HepG2 (cell line): ENCODE results near the gene BBOF1. TPM values are rescaled to one million over a fixed set of nuclear protein-coding genes. Genes with fewer than 3 reads are reported as not detected.

Experiments
- CBFB ChIP-seq: sonication (generic); formaldehyde crosslinking; IDR thresholded peaks from 2 replicates; pipeline ENCODE4 v1.4.0; 2020; ENCODE audit warnings: missing genetic modification reagents
- FOXA3 ChIP-seq: IDR thresholded peaks from 2 replicates; pipeline ENCODE4 v1.6.1; 2016; ENCODE audit warnings: missing genetic modification reagents, missing compliant biosample characterization
- GATA4 ChIP-seq: sonication (generic); IDR thresholded peaks from 2 replicates; pipeline ENCODE4 v1.6.1; 2016; ENCODE audit warnings: antibody characterized with exemption, low read depth, borderline replicate concordance
- HES4 ChIP-seq: sonication (generic); formaldehyde crosslinking; IDR thresholded peaks from 2 replicates; pipeline ENCODE4 v1.9.0; 2021; ENCODE audit warnings: mild to moderate bottlenecking, missing genetic modification reagents, borderline replicate concordance
- HNRNPLL ChIP-seq: fragments of 200-400 bp; formaldehyde crosslinking; IDR thresholded peaks from 2 replicates; pipeline ENCODE4 v1.6.1; 2017; ENCODE audit warnings: mild to moderate bottlenecking, low read depth, low read length; ENCODE audit not compliant: poor library complexity, severe bottlenecking
- KDM3A ChIP-seq: IDR thresholded peaks from 2 replicates; pipeline ENCODE4 v1.6.1; 2018; ENCODE audit warnings: low read depth, missing compliant biosample characterization
- KIAA2018 ChIP-seq: sonication (generic); formaldehyde crosslinking; IDR thresholded peaks from 2 replicates; pipeline ENCODE4 v1.5.0; 2020; ENCODE audit warnings: mild to moderate bottlenecking, missing genetic modification reagents, borderline replicate concordance
- MAZ ChIP-seq, 2 experiments: sonication (generic) in 1 of 2; formaldehyde crosslinking in 1 of 2; IDR thresholded peaks; 2 replicates each; pipeline versions ENCODE4 v1.5.0 to v1.6.1; 2012 to 2020; ENCODE audit warnings: low read depth in 2 of 2, mild to moderate bottlenecking in 2 of 2, borderline replicate concordance in 1 of 2, improper control_type of control experiment in 1 of 2, low read length in 1 of 2, missing genetic modification reagents in 1 of 2, moderate library complexity in 1 of 2
- MTF2 ChIP-seq: sonication (generic); formaldehyde crosslinking; IDR thresholded peaks from 2 replicates; pipeline ENCODE4 v1.5.0; 2020; ENCODE audit warnings: missing genetic modification reagents, borderline replicate concordance
- PCBP2 ChIP-seq: fragments of 200-400 bp; formaldehyde crosslinking; optimal IDR thresholded peaks from 2 replicates; pipeline ENCODE3; 2018; ENCODE audit warnings: low read length, low read depth; ENCODE audit not compliant: poor library complexity, severe bottlenecking
- RBM39 ChIP-seq: fragments of 200-400 bp; formaldehyde crosslinking; IDR thresholded peaks from one replicate; pipeline ENCODE4 v1.6.1; 2018; ENCODE audit warnings: antibody characterized with exemption, mild to moderate bottlenecking, low read depth, low read length; ENCODE audit not compliant: poor library complexity, severe bottlenecking
- SRSF9 ChIP-seq: fragments of 200-400 bp; formaldehyde crosslinking; IDR thresholded peaks from 2 replicates; pipeline ENCODE4 v1.6.1; 2018; ENCODE audit warnings: borderline replicate concordance, mild to moderate bottlenecking, low read depth, low read length; ENCODE audit not compliant: insufficient read depth, poor library complexity, severe bottlenecking
- TEAD3 ChIP-seq: optimal IDR thresholded peaks from 2 replicates; pipeline ENCODE3; 2016; ENCODE audit warnings: borderline replicate concordance
- THRA ChIP-seq: sonication (generic); formaldehyde crosslinking; IDR thresholded peaks from 2 replicates; pipeline ENCODE4 v1.4.0; 2020; ENCODE audit warnings: missing genetic modification reagents, borderline replicate concordance
- TOPORS ChIP-seq: sonication (generic); formaldehyde crosslinking; IDR thresholded peaks from 2 replicates; pipeline ENCODE4 v1.8.0; 2023; ENCODE audit warnings: mild to moderate bottlenecking, missing genetic modification reagents
- TRIM22 ChIP-seq: fragments of 450-650 bp; IDR thresholded peaks from 2 replicates; pipeline ENCODE4 v1.6.1; 2017
- ZNF549 ChIP-seq: sonication (generic); formaldehyde crosslinking; IDR thresholded peaks from 2 replicates; pipeline ENCODE4 v1.5.0; 2020; ENCODE audit warnings: missing genetic modification reagents
- ZNF839 ChIP-seq: sonication (generic); formaldehyde crosslinking; IDR thresholded peaks from 2 replicates; pipeline ENCODE4 v1.4.0; 2020; ENCODE audit warnings: missing genetic modification reagents, mild to moderate bottlenecking, borderline replicate concordance
- polyA plus RNA-seq, 8 experiments: library from polyadenylated mRNA; depleted of rRNA in 3 of 8; stranded (reverse) in 7 of 8; unstranded in 1 of 8; fragments of >200 nt; fragmentation: Illumina TruSeq in 4 of 8; extraction: Trizol in 4 of 8; gene quantifications; 2 replicates each; pipeline versions ENCODE4 v1.2.1 to v1.2.3, GENCODE V29; 2011 to 2016; ENCODE audit warnings: low read depth in 4 of 8, missing spikeins in 1 of 8, mixed read lengths in 1 of 8; ENCODE audit not compliant: insufficient read depth in 1 of 8
- total RNA-seq, 5 experiments: library from RNA; depleted of rRNA; stranded (reverse); fragments of >200 nt; fragmentation: Illumina TruSeq; extraction: Trizol; gene quantifications; 2 replicates each; pipeline ENCODE4 v1.2.3, GENCODE V29; 2016; ENCODE audit warnings: low read depth in 1 of 5

Gene BBOF1
- total and polyA plus RNA-seq, 2 of the 13 experiments (the other 11 are each of a cell fraction or from before 2014, with no cell fraction given): 1.6 to 2.3 TPM

DNA sequence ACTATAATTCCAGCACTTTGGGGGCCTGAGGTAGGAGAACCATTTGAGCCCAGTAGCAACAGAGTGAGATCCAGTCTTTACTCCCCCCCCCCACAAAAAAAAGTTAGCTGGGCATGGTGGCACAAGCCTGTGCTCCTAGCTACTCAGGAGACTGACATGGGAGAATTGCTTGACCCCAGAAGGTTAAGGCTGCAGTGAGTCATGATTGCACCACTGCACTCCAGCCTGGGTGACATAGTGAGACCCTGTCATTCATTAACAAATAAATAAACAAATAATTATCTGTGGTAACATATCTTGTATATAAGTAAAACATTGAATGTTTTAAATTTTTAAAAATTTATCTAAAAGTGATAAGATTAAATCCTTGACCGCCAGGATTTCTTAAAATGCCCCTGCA is 4.8 kb upstream of the BBOF1 start (continued):
- TF ChIP-seq KIAA2018 (CRISPR knock-in tag): no peak
- no peak for TF ChIP-seq MAZ (IDR thresholded peaks at IDR 0.05; ENCODE audit: borderline replicate concordance, low read depth, low read length)
- TF ChIP-seq MAZ (CRISPR knock-in tag; IDR thresholded peaks at IDR 0.05; ENCODE audit: low read depth): no peak
- TF ChIP-seq MTF2: no peak
- TF ChIP-seq TOPORS: no peak
- TF ChIP-seq THRA: peak; percentile 55; the same call in 1 of the 2 replicates
- no peak for TF ChIP-seq CBFB (CRISPR knock-in tag)
- TF ChIP-seq HES4: no peak
- TF ChIP-seq GATA4: no peak
- TF ChIP-seq RBM39: no peak
- no peak for TF ChIP-seq ZNF549
- no peak for TF ChIP-seq PCBP2
- peak; percentile 48; the same call in 1 of the 2 replicates for TF ChIP-seq FOXA3 (CRISPR knock-in tag)
- TF ChIP-seq ZNF839: no peak
- no peak for TF ChIP-seq KDM3A (CRISPR knock-in tag)
- no peak for TF ChIP-seq TRIM22
- peak; percentile 15 for TF ChIP-seq TEAD3 (CRISPR knock-in tag)
- TF ChIP-seq SRSF9: no peak
- TF ChIP-seq HNRNPLL: no peak
